Neuron (in vitro differentiated cells): ENCODE results near the gene SORL1-AS1.

Experiments used
- H2AFZ ChIP-seq: one replicate; pipeline ENCODE4 v1.6.1; 2013; ENCODE audit warnings: low read depth, mild to moderate bottlenecking, inconsistent platforms, low read length, moderate library complexity
- H3K27me3 ChIP-seq: one replicate; pipeline ENCODE4 v1.6.1; 2013; ENCODE audit warnings: low read length; ENCODE audit not compliant: insufficient read depth
- H3K36me3 ChIP-seq: one replicate; pipeline ENCODE4 v1.6.1; 2013; ENCODE audit warnings: low read length; ENCODE audit not compliant: insufficient read depth
- H3K4me1 ChIP-seq: one replicate; pipeline ENCODE4 v1.6.1; 2013; ENCODE audit warnings: low read length; ENCODE audit not compliant: insufficient read depth
- H3K4me3 ChIP-seq: 2 replicates; pipeline ENCODE4 v1.5.1; 2013; ENCODE audit warnings: mild to moderate bottlenecking, low read length, moderate library complexity
- H3K9me3 ChIP-seq: one replicate; pipeline ENCODE4 v1.6.1; 2013; ENCODE audit warnings: low read length

SORL1-AS1 gene

DNA sequence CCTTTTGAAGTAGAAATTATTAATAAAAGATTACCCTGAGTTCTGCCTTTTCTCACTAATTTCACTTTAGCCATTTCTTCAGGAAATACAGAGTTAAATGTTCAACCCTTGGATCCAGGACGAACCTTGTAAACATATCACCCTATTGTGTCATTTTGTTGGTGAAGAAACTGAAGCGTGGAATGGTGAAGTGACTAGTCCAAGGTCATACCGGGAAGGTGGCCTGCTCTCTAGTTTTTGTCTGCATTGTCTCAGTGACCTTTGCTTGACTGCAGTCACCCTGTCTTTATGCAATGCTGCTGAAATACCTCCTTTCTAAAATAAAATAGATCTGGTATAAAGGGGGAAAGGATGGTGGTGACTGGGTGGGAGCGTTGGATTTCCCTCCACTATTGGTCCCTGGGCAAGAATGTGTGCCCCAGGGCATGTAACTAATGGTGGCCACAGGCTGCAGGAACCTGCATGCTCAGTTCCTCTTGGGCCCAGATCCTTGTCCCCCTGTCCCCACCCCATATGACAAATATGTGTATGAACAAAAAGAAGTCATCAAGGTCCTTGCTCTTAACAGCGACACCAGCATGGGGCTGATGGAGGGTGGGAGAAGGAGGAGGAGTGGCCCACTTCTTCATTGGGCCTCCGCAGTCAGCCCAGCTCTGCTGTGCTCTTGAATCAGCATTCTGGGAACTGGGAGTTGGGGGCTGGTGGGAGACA, 977 bp upstream of the SORL1-AS1 start:
- Histone ChIP-seq H2AFZ (no peak overlapping the region), H3K36me3 (no peaks in the 10 kb centered on the region), H3K4me3 (peak overlapping the region; percentile 76), H3K27me3 (no peaks in the 10 kb centered on the region), H3K4me1 (peaks cover 33% of the 10 kb centered on the region), H3K9me3 (no peaks in the 10 kb centered on the region)

- Histone ChIP-seq H3K27me3 (no peaks in the 10 kb centered on the region), H3K4me3 (peak within 1 kb of the TSS; percentile 76), H2AFZ (peak within 1 kb of the TSS; percentile 67), H3K4me1 (peaks cover 32% of the 10 kb centered on the region), H3K36me3 (no peaks in the 10 kb centered on the region), H3K9me3 (no peaks in the 10 kb centered on the region)
Measured at GRCh38 chr11:121451986-121452608, 670 bp downstream of the SORL1-AS1 start, which contains the start of gene SORL1. TSS of gene SORL1 (plus strand) at chr11:121452314. CDS start at chr11:121452332, 18 bp downstream.

- H3K36me3 ChIP-seq, result no peaks in the 10 kb centered on the region
- H3K27me3 ChIP-seq, result no peaks in the 10 kb centered on the region
- H3K4me3 ChIP-seq, result peak overlapping the region; percentile 76
- no peaks in the 10 kb centered on the region for H3K9me3 ChIP-seq
- H2AFZ ChIP-seq, result peak overlapping the region; percentile 67
- peaks cover 25% of the 10 kb centered on the region for H3K4me1 ChIP-seq
Measured at GRCh38 chr11:121451178-121451985, 1.4 kb downstream of the SORL1-AS1 start.

DNA sequence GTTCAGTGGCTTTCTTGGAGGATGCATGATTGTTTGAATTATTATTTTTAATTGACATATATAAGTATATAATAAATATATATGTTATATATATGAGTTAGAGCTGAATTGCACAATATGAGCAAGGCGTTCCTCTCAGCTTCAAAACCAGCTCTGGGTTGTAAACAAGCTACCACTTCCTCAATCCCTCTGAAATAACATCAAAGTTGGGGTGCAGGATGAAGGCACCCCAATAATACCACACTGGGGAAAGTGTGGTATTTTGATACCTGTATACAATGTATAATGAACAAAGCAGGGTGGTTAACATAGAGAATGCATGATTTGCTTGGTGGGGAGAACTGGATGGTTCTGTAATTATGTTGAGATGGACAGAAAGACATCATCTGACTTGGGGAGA, 2.4 kb downstream of the SORL1-AS1 start:
- H3K36me3 ChIP-seq, result no peaks in the 10 kb centered on the region
- no peak overlapping the region for H3K4me3 ChIP-seq
- H3K4me1 ChIP-seq, result peaks cover 23% of the 10 kb centered on the region
- no peaks in the 10 kb centered on the region for H3K27me3 ChIP-seq
- H2AFZ ChIP-seq, result no peak overlapping the region
- no peaks in the 10 kb centered on the region for H3K9me3 ChIP-seq

- no peaks in the 10 kb centered on the region for H3K9me3 ChIP-seq
- no peak overlapping the region for H3K4me3 ChIP-seq
- H3K4me1 ChIP-seq, result peaks cover 22% of the 10 kb centered on the region
- H3K27me3 ChIP-seq, result no peaks in the 10 kb centered on the region
- H3K36me3 ChIP-seq, result no peaks in the 10 kb centered on the region
- no peak overlapping the region for H2AFZ ChIP-seq
Measured at GRCh38 chr11:121449626-121450025, 3.1 kb downstream of the SORL1-AS1 start.

- Histone ChIP-seq H3K4me1 (peaks cover 18% of the 10 kb centered on the region), H3K36me3 (no peaks in the 10 kb centered on the region), H2AFZ (no peak overlapping the region), H3K27me3 (no peaks in the 10 kb centered on the region), H3K4me3 (no peak overlapping the region), H3K9me3 (no peaks in the 10 kb centered on the region)
Measured at GRCh38 chr11:121449123-121449522, 3.6 kb downstream of the SORL1-AS1 start.

DNA sequence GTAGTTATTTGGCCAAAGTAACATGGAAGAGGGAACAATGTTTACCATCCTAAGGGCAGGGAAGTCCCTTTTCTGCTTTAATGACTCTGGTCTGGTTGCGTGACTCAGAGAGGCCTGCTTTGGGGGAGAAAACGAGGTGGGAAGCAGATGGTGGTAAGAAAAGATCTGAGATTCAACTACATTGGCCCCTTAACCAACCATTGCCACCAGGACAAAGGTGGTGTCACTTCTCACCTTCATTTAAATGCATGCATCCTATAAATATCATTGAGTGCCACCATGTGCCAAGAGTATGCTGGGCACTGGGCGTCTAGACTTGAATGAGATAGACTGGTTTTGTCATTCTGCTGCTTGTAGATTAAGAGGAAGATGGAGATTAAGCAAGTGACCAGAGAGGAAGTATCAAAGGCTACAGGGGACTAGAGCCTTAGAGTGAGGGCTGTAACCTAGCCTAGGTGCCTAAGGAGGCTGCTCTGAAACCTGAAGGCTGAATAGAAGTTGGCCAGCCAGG, 4.3 kb downstream of the SORL1-AS1 start:
- Histone ChIP-seq H2AFZ (no peak overlapping the region), H3K36me3 (no peaks in the 10 kb centered on the region), H3K9me3 (no peaks in the 10 kb centered on the region), H3K4me3 (no peak overlapping the region), H3K4me1 (peaks cover 11% of the 10 kb centered on the region), H3K27me3 (no peaks in the 10 kb centered on the region)

- H3K36me3 ChIP-seq, result no peaks in the 10 kb centered on the region
Measured at GRCh38 chr11:121448011-121448410, 4.8 kb downstream of the SORL1-AS1 start.

GRCh38 chr11:121446752-121447156, 6.0 kb downstream of the SORL1-AS1 start:
- peaks cover 3% of the 10 kb centered on the region for H3K4me1 ChIP-seq
- no peak overlapping the region for H2AFZ ChIP-seq
- H3K4me3 ChIP-seq, result no peak overlapping the region
- no peaks in the 10 kb centered on the region for H3K36me3 ChIP-seq
- no peaks in the 10 kb centered on the region for H3K9me3 ChIP-seq
- H3K27me3 ChIP-seq, result no peaks in the 10 kb centered on the region

More at GRCh38 chr11:121448011-121448410, 4.8 kb downstream of the SORL1-AS1 start:
- Histone ChIP-seq H3K9me3 (no peaks in the 10 kb centered on the region), H3K27me3 (no peaks in the 10 kb centered on the region), H2AFZ (no peak overlapping the region), H3K4me3 (no peak overlapping the region), H3K4me1 (peaks cover 7% of the 10 kb centered on the region)

DNA sequence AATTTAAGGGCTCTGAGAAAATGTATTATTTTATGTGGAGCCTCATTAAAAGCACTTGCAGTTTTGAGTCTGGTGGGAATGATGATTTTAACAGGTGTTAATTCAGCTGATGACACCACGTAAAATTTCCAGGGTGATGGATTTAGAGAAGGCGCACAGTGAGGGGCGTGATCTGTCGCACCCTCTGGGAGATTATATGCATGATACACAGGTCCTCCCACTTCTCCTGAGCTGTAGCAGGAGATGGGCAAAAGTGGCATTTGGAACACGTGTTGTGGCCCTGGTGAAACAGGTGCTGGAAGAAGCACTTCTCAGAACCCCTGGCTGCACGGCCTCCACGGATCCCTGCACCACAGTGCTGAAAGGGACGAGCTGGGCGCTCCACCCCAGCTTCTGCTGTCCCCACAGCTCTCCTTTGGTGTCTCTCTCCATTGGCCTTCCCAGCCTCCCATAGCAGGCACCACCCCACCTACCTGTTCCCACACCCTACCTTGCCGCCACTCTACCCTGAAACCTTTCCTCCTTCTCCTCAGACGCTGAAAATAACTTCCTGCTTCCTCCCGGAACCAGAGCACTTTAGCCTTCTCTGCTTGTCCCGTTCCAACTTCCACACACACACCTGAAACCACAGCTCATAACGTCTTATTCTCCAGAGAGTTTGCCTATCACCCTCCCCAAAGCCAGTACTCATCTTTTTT, 7.5 kb downstream of the SORL1-AS1 start:
- H3K36me3 ChIP-seq, result no peaks in the 10 kb centered on the region
- H3K4me3 ChIP-seq, result no peak overlapping the region
- no peaks in the 10 kb centered on the region for H3K27me3 ChIP-seq
- no peaks in the 10 kb centered on the region for H3K9me3 ChIP-seq
- no peaks in the 10 kb centered on the region for H3K4me1 ChIP-seq
- H2AFZ ChIP-seq, result no peak overlapping the region

- no peaks in the 10 kb centered on the region for H3K27me3 ChIP-seq
- no peaks in the 10 kb centered on the region for H3K36me3 ChIP-seq
- no peak overlapping the region for H2AFZ ChIP-seq
- H3K4me3 ChIP-seq, result no peak overlapping the region
- H3K4me1 ChIP-seq, result no peaks in the 10 kb centered on the region
- H3K9me3 ChIP-seq, result no peaks in the 10 kb centered on the region
Measured at GRCh38 chr11:121444526-121444925, 8.2 kb downstream of the SORL1-AS1 start.

DNA sequence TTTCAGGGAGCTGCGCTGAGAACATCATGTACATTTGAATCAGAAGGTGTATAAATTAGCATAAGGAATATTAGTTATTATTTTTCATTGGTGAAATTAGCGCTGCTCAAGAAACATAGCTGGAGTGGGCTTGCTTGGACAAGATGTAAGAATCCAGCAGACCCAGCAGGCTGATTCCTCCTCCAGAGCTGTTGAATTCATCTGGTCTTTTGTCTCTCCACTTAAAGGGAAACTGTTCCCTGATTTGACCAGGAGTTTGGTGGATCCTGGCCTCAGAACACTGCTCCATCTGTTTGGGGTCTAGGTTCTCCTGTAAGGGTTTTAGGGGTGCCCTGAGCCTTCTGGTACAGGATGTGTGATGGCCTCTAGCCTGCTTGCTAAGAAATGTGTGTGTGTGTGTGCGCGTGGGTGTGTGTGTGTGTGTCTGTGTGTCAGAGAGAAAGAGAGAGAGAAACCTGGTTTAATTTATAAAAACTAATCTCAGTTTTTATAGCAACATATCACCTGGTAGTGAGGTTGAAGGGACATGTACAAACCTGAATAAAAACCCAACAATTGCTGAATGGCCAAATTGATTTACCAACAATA, 9.0 kb downstream of the SORL1-AS1 start:
- H3K9me3 ChIP-seq, result no peaks in the 10 kb centered on the region
- no peaks in the 10 kb centered on the region for H3K27me3 ChIP-seq
- H2AFZ ChIP-seq, result no peak overlapping the region
- no peaks in the 10 kb centered on the region for H3K36me3 ChIP-seq
- no peaks in the 10 kb centered on the region for H3K4me1 ChIP-seq
- no peak overlapping the region for H3K4me3 ChIP-seq
